DMS 273 treated with DMSO at 0.1 percent for 48 hours (cell line): ENCODE data around the gene NPLOC4.

Source experiments
- DNase-seq: peaks from one replicate; lab custom pipeline; 2025; lab: John Stamatoyannopoulos, UW

NPLOC4 gene

GRCh38 chr17:81546906-81547613 lies 89.9 kb downstream of the NPLOC4 start:
- no peak for DNase-seq

GRCh38 chr17:81545160-81545949 lies 91.6 kb downstream of the NPLOC4 start:
- no peak for DNase-seq

- DNase-seq = no peak
Observed at GRCh38 chr17:81544281-81544974, 92.5 kb downstream of the NPLOC4 start.

- DNase-seq = no peak
Observed at GRCh38 chr17:81543756-81544155, 93.2 kb downstream of the NPLOC4 start.

GRCh38 chr17:81543339-81543675 lies 93.6 kb downstream of the NPLOC4 start:
- DNase-seq = no peak

- no peak for DNase-seq
Observed at GRCh38 chr17:81542431-81543338, 94.2 kb downstream of the NPLOC4 start.

GRCh38 chr17:81541123-81541522 lies 95.8 kb downstream of the NPLOC4 start:
- no peak for DNase-seq

- DNase-seq = no peak
Observed at GRCh38 chr17:81540676-81541027, 96.3 kb downstream of the NPLOC4 start.

- no peak for DNase-seq
Observed at GRCh38 chr17:81539961-81540675, 96.8 kb downstream of the NPLOC4 start.

- DNase-seq = no peak
Observed at GRCh38 chr17:81539571-81539900, 97.4 kb downstream of the NPLOC4 start.

GRCh38 chr17:81538651-81539570 lies 98.0 kb downstream of the NPLOC4 start:
- DNase-seq = no peak

- DNase-seq = peak; percentile 86
Observed at GRCh38 chr17:81537856-81538555, 98.9 kb downstream of the NPLOC4 start.

GRCh38 chr17:81537343-81537855 lies 99.5 kb downstream of the NPLOC4 start:
- DNase-seq = peak; percentile 57

- DNase-seq = no peak
Observed at GRCh38 chr17:81536299-81537290, 100.3 kb downstream of the NPLOC4 start.

- no peak for DNase-seq
Observed at GRCh38 chr17:81535480-81536298, 101.2 kb downstream of the NPLOC4 start.

GRCh38 chr17:81535007-81535328 lies 101.9 kb downstream of the NPLOC4 start:
- DNase-seq = no peak

GRCh38 chr17:81534157-81535006 lies 102.5 kb downstream of the NPLOC4 start:
- DNase-seq = no peak
